SK-N-SH (cell line): ENCODE results near the gene PARP16.

Experiments used
- CTCF ChIP-seq: fragments of 200-600 bp; sonication (generic); IDR thresholded peaks from 2 replicates; pipeline ENCODE4 v1.6.1; 2017; ENCODE audit warnings: antibody characterized with exemption, mild to moderate bottlenecking, moderate library complexity
- NRF1 ChIP-seq: IDR thresholded peaks from 2 replicates; pipeline ENCODE4 v1.6.1; 2012; ENCODE audit warnings: low read depth, mild to moderate bottlenecking, low read length
- RCOR1 ChIP-seq: fragments of 150-350 bp; IDR thresholded peaks from 2 replicates; pipeline ENCODE4 v1.6.1; 2017; ENCODE audit warnings: antibody characterized with exemption, low read length
- ZBTB33 ChIP-seq: IDR thresholded peaks from 2 replicates; pipeline ENCODE4 v1.4.0; 2012; ENCODE audit warnings: low read depth, borderline replicate concordance

- TF ChIP-seq CTCF: no peak
- no peak for TF ChIP-seq ZBTB33
- no peak for TF ChIP-seq NRF1
- no peak for TF ChIP-seq RCOR1
Observed at GRCh38 chr15:65210770-65211481, 75.8 kb downstream of the PARP16 start, which contains the start of gene CILP.
